Stimulated activated CD8-positive, alpha-beta memory T cell treated with anti-CD3 and anti-CD28 coated beads, Interleukin-12 subunit alpha, Interleukin-12 subunit beta, amount 100 ng/mL, for 24 hours (primary cell): ENCODE measurements around the gene MLX.

ENCODE experiments used
- DNase-seq: peaks from one replicate; pipeline ENCODE4 v3.0.0-alpha.2; 2020; ENCODE audit errors: extremely low read depth

Gene MLX

GRCh38 chr17:42578282-42578869 lies 11.5 kb downstream of the MLX start:
- DNase-seq = no peak

GRCh38 chr17:42579794-42580551 lies 13.1 kb downstream of the MLX start:
- no peak for DNase-seq

DNA sequence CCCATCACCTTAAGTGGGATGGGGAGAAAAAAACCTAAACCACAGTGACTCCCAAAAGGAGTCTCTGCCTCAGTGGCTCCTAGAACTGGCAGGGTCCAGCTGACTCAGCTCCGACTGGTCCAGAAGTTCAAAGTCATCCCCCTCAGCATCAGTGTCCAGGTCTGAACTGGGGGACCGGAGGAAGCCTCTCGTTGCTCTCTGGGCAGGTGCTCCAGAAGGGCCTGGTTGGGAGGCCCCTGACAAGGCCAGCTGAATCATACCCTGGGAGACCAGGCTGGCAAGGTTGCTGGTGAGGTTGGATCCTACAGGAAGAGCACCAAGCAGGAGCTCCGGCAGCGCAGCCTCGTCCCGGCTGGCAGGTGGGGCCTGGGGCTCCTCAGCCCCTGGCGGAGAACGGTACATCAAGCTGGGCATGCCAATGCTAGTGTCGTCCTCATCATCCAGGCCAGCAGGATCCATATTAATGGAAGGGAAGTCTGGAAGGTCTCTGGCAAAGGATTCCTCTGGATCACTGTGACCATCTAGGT lies 14.9 kb downstream of the MLX start:
- no peak for DNase-seq

GRCh38 chr17:42584880-42585279 lies 18.0 kb downstream of the MLX start:
- DNase-seq = no peak

- DNase-seq = no peak
Measured at GRCh38 chr17:42585353-42585752, 18.5 kb downstream of the MLX start.

- DNase-seq = no peak
Measured at GRCh38 chr17:42586514-42587230, 19.8 kb downstream of the MLX start.

GRCh38 chr17:42590886-42591285 lies 24.0 kb downstream of the MLX start:
- no peak for DNase-seq

DNA sequence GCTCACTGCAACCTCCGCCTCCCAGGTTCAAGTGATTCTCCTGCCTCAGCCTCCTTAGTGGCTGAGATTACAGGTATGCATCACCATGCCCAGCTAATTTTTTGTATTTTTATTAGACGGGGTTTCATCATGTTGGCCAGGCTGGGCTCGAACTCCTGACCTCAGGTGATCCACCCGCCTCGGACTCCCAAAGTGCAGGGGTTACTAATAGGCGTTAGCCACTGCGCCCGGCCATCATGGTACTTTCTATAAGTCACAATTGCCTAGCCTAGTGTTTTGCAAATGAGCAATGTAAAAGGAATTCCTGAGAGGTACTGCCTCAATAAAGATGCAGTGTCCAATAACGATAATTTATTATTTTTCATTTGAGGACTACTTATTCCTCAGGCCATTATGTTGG lies 24.5 kb downstream of the MLX start:
- DNase-seq = no peak

GRCh38 chr17:42596386-42596785 lies 29.5 kb downstream of the MLX start:
- no peak for DNase-seq

DNA sequence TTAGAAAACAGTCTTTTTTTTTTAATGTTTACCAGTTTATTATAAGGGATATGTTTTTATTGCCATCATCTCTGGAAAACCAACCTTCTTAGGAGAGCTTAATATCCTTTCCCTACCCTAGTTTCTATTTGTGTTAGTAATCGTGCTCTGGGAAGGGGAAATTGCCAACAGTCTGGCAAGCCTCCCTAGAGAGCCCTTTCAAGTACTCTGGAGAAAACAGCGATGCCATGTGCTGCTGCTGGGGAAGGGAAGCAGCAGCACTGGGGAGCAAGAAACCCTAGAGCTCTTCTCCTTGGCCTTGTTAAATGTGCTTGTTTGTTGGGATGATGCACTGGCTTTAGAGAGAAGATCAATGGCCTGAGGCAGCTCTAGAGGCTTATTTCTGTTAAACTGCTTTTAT lies 32.0 kb downstream of the MLX start:
- no peak for DNase-seq

GRCh38 chr17:42603318-42603717 lies 36.4 kb downstream of the MLX start:
- DNase-seq = no peak

GRCh38 chr17:42607769-42608168 lies 40.9 kb downstream of the MLX start:
- DNase-seq = no peak

DNA sequence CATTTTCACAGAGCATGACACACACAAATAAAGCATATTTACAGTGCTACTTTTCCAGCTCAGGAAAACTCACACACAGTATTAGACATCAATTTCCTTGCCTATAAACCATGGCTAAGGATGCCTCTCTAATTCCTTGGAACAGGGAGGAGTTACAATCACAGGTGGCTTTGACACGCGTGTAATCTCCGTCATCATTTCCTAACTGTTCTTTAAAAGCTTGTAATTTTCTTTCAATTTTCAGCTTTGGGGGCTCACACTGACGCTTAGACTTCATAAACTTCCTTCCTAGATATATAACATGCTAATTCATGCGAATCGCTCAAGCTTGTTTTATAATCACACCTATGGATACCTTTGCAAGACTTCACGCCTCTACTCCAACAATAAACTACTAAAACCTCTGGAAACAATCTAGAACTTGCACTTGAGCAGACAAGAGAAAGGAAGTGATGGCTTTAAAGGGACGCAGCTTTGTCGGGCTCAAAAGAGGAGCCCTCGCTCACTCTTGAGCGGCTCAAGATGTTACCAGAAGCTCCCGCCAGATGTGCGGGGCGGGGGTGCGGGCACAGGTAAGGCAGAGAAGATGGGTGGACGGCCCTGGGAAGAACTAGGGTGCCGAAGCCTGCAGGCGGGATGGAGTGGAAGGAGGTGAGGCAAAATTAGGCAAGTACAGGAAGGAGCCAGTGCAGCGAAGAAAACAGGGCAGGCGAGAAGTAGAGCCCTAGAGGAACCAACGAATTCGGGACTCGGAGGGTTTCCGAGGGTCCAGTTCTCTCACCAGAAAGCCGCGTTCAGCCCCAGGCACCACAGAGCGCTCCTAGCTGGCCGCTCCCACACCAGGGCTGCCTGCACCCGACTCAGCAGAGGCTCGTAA lies 41.6 kb downstream of the MLX start:
- DNase-seq = no peak

GRCh38 chr17:42609182-42609813 lies 42.4 kb downstream of the MLX start, which contains the start of the genes RETREG3 and TUBG1:
Gene RETREG3, minus strand, starts transcription at chr17:42609374. Its CDS starts 50 bp downstream, at chr17:42609324.
Gene TUBG1, plus strand, starts transcription at chr17:42609683. Its CDS starts 55 bp downstream, at chr17:42609738.
- DNase-seq = peak; percentile 98

DNA sequence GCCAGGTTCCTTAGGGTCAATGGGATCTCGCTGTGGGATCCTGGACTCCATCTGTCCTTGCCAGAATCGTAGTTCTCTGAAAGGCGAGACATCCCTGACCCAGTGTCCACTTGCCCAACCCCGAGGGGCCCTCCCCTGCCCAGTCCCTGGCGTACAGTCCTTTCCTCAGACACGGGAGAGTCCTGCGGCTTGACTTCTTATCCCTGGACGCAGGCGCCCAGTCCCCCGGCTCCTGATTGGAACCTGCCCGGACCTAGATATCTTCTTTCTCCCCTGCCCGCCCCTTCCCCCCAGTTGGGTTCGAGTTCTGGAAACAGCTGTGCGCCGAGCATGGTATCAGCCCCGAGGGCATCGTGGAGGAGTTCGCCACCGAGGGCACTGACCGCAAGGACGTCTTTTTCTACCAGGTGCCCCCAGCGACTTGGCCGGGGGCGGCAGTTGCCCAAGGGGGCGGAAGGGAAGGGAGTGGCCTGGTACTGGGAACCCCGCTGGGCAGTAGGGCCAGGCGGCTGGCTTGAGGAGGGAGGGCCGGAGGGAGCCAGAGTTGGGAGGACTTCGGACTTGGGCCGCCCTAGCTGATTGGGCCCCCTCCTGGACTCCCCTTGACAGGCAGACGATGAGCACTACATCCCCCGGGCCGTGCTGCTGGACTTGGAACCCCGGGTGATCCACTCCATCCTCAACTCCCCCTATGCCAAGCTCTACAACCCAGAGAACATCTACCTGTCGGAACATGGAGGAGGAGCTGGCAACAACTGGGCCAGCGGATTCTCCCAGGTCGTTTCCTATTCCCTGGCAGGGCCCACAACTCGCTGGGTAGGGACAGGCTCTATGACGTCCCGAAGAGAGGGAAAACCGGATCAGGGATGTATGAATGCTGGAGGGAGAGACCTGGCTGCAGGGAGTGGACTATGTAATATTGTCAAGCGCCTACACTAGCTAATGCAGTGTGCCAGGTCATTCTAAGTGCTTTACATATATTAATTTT lies 43.2 kb downstream of the MLX start:
- peak; percentile 3 for DNase-seq

- DNase-seq = no peak
Measured at GRCh38 chr17:42612013-42612412, 45.1 kb downstream of the MLX start.

GRCh38 chr17:42613699-42614295 lies 46.9 kb downstream of the MLX start:
- no peak for DNase-seq

DNA sequence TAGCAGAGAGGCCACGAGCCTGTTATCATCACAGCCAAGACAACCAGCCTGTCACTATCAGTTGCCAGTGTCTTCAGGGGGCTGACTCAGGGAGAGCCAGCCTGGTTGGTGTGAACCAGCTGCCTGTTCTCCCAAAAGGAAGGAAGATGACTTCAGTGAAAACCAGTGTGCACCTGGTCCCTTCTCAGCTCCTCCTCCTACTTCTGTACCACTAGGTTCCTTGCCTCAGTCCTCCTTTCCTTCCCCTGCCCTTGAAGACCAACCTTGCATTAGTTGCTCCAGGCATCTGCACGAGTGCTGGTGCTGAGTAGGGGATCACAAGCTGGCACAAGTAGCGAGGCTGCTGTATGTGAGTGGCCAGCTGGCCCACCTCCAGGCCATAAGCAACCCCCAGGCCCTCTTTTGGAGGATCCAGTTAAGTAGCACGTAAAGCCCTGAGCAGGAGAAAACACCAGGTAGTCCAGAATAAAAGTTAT lies 51.1 kb downstream of the MLX start:
- DNase-seq = no peak

DNA sequence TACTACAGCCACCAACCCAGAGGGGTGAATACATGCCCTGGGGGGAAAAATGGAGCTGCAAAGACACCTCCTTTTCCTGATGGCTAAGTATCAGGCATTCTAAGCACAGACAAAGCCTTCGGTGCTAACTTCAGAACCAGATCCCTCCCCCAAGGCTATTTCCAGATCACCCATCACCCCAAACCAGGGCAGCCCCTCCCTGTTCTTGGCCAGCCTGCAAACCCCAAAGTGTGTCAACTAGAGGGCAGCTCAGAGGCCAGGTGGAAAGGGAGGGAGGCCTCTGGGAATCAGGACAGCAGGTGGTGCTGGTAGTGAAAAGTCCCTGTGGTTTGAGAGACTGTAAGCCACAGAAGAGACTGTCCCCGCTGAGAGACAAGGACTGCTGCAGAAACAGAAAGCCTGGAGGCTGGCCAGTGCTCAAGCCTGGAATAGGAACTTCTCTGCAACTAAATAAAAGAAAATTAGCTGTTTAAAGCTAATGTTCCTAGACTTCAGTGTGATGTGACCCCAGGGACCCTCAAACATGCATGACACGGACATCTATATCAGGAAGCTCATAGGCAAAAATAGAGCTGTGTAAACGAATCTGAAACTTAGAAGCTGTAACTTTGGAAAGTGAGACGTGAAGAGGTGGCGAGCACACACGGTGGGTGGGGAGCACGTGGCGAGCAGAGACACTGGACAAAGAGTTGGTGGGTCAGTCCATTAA lies 51.7 kb downstream of the MLX start:
- no peak for DNase-seq
